ENCODE results near the gene PHEX. TPM values are rescaled to one million over a fixed set of nuclear protein-coding genes. Genes with fewer than 3 reads are reported as not detected.

The PHEX gene
- total RNA-seq, 1 experiment from 2014 or later, result 0.04 TPM

DNA sequence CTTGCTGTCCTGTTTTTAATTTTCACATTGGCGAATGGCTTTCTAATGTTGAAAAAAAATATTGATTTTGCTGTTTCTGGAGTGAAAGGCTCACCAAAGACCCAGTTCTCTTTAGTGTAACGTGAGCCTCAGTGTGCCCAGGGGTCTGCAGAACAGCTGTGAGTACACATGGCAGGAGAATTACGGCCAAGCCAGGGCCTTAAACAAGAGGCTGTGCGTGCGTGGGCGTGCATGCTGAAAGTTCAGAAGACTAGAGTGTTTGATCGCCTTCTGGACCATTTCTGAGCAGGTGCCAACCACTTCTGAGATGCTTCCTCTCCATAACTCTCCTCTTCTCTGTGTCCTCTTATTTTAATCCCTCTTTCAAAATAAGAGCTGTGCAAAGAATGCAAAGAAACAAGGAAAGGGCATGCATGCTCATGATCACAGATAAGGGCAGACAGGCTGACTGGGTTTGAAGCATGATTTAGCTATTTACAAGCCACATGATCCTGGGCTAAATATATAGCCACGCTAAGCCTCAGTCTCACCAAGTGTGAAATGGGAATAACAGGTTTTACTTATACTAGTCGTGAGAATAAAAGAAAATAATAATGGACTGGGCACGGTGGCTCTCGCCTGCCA is 9.9 kb downstream of the PHEX start:
- ChIA-PET POLR2A (no interaction called here), CTCF (interaction anchor here (0.5 to 1.4 kb wide), 2 partner anchors 42 to 57 kb away, joined by 3 to 4 read pairs; no protein-coding TSS in a partner anchor)
- Mint-ChIP-seq H3K27me3 (ENCODE audit: low read depth) (no peaks in the 10 kb centered on the region), H3K4me1 (peaks cover 30% of the 10 kb centered on the region), H3K27ac (no peak overlapping the region), H3K4me3 (no peak overlapping the region), H3K36me3 (no peaks in the 10 kb centered on the region), H3K9me3 (no peaks in the 10 kb centered on the region)
- ATAC-seq (no peak), DNase-seq (ENCODE audit: low spot score) (no peak)
- no peak for TF ChIP-seq ZNF138 (CRISPR knock-in tag; conservative IDR thresholded peaks at IDR 0.05)
- no peak for TF ChIP-seq RELA (CRISPR knock-in tag; IDR thresholded peaks at IDR 0.05; ENCODE audit: borderline replicate concordance)
- TF ChIP-seq FOXP1 (CRISPR knock-in tag; IDR thresholded peaks at IDR 0.05; ENCODE audit: borderline replicate concordance), result no peak
- no peak for TF ChIP-seq ZNF671 (CRISPR knock-in tag; IDR thresholded peaks at IDR 0.05)
- TF ChIP-seq ESRRA (CRISPR knock-in tag; IDR thresholded peaks at IDR 0.05; ENCODE audit: borderline replicate concordance), result no peak
- TF ChIP-seq OVOL2 (CRISPR knock-in tag; IDR thresholded peaks at IDR 0.05; ENCODE audit: borderline replicate concordance), result no peak
- TF ChIP-seq, protein P1, sequence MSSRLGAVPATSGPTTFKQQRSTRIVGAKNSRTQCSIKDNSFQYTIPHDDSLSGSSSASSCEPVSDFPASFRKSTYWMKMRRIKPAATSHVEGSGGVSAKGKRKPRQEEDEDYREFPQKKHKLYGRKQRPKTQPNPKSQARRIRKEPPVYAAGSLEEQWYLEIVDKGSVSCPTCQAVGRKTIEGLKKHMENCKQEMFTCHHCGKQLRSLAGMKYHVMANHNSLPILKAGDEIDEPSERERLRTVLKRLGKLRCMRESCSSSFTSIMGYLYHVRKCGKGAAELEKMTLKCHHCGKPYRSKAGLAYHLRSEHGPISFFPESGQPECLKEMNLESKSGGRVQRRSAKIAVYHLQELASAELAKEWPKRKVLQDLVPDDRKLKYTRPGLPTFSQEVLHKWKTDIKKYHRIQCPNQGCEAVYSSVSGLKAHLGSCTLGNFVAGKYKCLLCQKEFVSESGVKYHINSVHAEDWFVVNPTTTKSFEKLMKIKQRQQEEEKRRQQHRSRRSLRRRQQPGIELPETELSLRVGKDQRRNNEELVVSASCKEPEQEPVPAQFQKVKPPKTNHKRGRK (CRISPR knock-in tag; IDR thresholded peaks at IDR 0.05; ENCODE audit: borderline replicate concordance), result no peak
- TF ChIP-seq ZNF263 (CRISPR knock-in tag; IDR thresholded peaks at IDR 0.05; ENCODE audit: low read depth), result no peak
- TF ChIP-seq, protein P2, sequence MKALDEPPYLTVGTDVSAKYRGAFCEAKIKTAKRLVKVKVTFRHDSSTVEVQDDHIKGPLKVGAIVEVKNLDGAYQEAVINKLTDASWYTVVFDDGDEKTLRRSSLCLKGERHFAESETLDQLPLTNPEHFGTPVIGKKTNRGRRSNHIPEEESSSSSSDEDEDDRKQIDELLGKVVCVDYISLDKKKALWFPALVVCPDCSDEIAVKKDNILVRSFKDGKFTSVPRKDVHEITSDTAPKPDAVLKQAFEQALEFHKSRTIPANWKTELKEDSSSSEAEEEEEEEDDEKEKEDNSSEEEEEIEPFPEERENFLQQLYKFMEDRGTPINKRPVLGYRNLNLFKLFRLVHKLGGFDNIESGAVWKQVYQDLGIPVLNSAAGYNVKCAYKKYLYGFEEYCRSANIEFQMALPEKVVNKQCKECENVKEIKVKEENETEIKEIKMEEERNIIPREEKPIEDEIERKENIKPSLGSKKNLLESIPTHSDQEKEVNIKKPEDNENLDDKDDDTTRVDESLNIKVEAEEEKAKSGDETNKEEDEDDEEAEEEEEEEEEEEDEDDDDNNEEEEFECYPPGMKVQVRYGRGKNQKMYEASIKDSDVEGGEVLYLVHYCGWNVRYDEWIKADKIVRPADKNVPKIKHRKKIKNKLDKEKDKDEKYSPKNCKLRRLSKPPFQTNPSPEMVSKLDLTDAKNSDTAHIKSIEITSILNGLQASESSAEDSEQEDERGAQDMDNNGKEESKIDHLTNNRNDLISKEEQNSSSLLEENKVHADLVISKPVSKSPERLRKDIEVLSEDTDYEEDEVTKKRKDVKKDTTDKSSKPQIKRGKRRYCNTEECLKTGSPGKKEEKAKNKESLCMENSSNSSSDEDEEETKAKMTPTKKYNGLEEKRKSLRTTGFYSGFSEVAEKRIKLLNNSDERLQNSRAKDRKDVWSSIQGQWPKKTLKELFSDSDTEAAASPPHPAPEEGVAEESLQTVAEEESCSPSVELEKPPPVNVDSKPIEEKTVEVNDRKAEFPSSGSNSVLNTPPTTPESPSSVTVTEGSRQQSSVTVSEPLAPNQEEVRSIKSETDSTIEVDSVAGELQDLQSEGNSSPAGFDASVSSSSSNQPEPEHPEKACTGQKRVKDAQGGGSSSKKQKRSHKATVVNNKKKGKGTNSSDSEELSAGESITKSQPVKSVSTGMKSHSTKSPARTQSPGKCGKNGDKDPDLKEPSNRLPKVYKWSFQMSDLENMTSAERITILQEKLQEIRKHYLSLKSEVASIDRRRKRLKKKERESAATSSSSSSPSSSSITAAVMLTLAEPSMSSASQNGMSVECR (CRISPR knock-in tag; IDR thresholded peaks at IDR 0.05; ENCODE audit: borderline replicate concordance), result no peak
- TF ChIP-seq, protein P3, sequence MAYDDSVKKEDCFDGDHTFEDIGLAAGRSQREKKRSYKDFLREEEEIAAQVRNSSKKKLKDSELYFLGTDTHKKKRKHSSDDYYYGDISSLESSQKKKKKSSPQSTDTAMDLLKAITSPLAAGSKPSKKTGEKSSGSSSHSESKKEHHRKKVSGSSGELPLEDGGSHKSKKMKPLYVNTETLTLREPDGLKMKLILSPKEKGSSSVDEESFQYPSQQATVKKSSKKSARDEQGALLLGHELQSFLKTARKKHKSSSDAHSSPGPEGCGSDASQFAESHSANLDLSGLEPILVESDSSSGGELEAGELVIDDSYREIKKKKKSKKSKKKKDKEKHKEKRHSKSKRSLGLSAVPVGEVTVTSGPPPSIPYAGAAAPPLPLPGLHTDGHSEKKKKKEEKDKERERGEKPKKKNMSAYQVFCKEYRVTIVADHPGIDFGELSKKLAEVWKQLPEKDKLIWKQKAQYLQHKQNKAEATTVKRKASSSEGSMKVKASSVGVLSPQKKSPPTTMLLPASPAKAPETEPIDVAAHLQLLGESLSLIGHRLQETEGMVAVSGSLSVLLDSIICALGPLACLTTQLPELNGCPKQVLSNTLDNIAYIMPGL (CRISPR knock-in tag; IDR thresholded peaks at IDR 0.05), result no peak
- TF ChIP-seq NFYB (CRISPR knock-in tag; conservative IDR thresholded peaks at IDR 0.05; ENCODE audit: low read depth), result no peak
- TF ChIP-seq, protein P4, sequence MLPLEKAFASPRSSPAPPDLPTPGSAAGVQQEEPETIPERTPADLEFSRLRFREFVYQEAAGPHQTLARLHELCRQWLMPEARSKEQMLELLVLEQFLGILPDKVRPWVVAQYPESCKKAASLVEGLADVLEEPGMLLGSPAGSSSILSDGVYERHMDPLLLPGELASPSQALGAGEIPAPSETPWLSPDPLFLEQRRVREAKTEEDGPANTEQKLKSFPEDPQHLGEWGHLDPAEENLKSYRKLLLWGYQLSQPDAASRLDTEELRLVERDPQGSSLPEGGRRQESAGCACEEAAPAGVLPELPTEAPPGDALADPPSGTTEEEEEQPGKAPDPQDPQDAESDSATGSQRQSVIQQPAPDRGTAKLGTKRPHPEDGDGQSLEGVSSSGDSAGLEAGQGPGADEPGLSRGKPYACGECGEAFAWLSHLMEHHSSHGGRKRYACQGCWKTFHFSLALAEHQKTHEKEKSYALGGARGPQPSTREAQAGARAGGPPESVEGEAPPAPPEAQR (CRISPR knock-in tag; IDR thresholded peaks at IDR 0.05), result no peak
- TF ChIP-seq, protein P5, sequence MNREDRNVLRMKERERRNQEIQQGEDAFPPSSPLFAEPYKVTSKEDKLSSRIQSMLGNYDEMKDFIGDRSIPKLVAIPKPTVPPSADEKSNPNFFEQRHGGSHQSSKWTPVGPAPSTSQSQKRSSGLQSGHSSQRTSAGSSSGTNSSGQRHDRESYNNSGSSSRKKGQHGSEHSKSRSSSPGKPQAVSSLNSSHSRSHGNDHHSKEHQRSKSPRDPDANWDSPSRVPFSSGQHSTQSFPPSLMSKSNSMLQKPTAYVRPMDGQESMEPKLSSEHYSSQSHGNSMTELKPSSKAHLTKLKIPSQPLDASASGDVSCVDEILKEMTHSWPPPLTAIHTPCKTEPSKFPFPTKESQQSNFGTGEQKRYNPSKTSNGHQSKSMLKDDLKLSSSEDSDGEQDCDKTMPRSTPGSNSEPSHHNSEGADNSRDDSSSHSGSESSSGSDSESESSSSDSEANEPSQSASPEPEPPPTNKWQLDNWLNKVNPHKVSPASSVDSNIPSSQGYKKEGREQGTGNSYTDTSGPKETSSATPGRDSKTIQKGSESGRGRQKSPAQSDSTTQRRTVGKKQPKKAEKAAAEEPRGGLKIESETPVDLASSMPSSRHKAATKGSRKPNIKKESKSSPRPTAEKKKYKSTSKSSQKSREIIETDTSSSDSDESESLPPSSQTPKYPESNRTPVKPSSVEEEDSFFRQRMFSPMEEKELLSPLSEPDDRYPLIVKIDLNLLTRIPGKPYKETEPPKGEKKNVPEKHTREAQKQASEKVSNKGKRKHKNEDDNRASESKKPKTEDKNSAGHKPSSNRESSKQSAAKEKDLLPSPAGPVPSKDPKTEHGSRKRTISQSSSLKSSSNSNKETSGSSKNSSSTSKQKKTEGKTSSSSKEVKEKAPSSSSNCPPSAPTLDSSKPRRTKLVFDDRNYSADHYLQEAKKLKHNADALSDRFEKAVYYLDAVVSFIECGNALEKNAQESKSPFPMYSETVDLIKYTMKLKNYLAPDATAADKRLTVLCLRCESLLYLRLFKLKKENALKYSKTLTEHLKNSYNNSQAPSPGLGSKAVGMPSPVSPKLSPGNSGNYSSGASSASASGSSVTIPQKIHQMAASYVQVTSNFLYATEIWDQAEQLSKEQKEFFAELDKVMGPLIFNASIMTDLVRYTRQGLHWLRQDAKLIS (CRISPR knock-in tag; IDR thresholded peaks at IDR 0.05; ENCODE audit: borderline replicate concordance), result no peak
- no peak for TF ChIP-seq SMAD3 (CRISPR knock-in tag; IDR thresholded peaks at IDR 0.05; ENCODE audit: borderline replicate concordance)
- TF ChIP-seq, protein P6, sequence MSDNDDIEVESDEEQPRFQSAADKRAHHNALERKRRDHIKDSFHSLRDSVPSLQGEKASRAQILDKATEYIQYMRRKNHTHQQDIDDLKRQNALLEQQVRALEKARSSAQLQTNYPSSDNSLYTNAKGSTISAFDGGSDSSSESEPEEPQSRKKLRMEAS (CRISPR knock-in tag; IDR thresholded peaks at IDR 0.05), result no peak
- TF ChIP-seq ETV6 (CRISPR knock-in tag; IDR thresholded peaks at IDR 0.05), result no peak
- TF ChIP-seq ZNF219 (CRISPR knock-in tag; IDR thresholded peaks at IDR 0.05; ENCODE audit: borderline replicate concordance), result no peak
- TF ChIP-seq GABPB1 (CRISPR knock-in tag; IDR thresholded peaks at IDR 0.05), result no peak
- TF ChIP-seq, protein P7, sequence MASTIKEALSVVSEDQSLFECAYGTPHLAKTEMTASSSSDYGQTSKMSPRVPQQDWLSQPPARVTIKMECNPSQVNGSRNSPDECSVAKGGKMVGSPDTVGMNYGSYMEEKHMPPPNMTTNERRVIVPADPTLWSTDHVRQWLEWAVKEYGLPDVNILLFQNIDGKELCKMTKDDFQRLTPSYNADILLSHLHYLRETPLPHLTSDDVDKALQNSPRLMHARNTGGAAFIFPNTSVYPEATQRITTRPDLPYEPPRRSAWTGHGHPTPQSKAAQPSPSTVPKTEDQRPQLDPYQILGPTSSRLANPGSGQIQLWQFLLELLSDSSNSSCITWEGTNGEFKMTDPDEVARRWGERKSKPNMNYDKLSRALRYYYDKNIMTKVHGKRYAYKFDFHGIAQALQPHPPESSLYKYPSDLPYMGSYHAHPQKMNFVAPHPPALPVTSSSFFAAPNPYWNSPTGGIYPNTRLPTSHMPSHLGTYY (CRISPR knock-in tag; IDR thresholded peaks at IDR 0.05), result no peak
- TF ChIP-seq FOXJ3 (CRISPR knock-in tag; IDR thresholded peaks at IDR 0.05; ENCODE audit: borderline replicate concordance), result no peak
